Panc1 (cell line): ENCODE data around the gene JAML. TPM values are rescaled to one million over a fixed set of nuclear protein-coding genes. Genes with fewer than 3 reads are reported as not detected.

ENCODE experiments used
- ATAC-seq: fragments of 200-7000 bp; cut with Tn5 transposase; 2 replicates; pipeline ENCODE4 v1.9.1; 2020; ENCODE audit warnings: mild to moderate bottlenecking, moderate library complexity
- BruUV-seq: library from RNA; stranded (reverse); fragments of 400-500 nt; replicated peaks from 2 replicates; lab custom pipeline; 2021; lab: Mats Ljungman, UMichigan
- CTCF ChIA-PET: fragments of 300-600 bp; sonication (Branson Sonifier 250); formaldehyde crosslinking; loops from one replicate; lab custom pipeline; 2022; ENCODE audit warnings: antibody characterized with exemption; lab: Charles Lee
- POLR2A ChIA-PET: fragments of 300-600 bp; sonication (Branson Sonifier 250); formaldehyde crosslinking; loops from one replicate; lab custom pipeline; 2022; ENCODE audit warnings: antibody characterized with exemption; lab: Charles Lee
- DNase-seq: peaks from one replicate; pipeline ENCODE4 v3.0.0-alpha.2; 2010; ENCODE audit warnings: low read depth, low spot score
- H3K27ac ChIP-seq: 2 replicates; pipeline ENCODE4 v1.5.1; 2011; ENCODE audit warnings: mild to moderate bottlenecking, low read length, inconsistent platforms
- H3K27me3 ChIP-seq: fragments of 200-500 bp; sonication (Bioruptor generic); 2 replicates; pipeline ENCODE4 v1.6.0; 2014; ENCODE audit warnings: low read length, inconsistent platforms; ENCODE audit not compliant: control insufficient read depth, insufficient read depth
- H3K36me3 ChIP-seq: fragments of 200-500 bp; sonication (Bioruptor generic); 2 replicates; pipeline ENCODE4 v1.5.1; 2014; ENCODE audit warnings: inconsistent platforms, mild to moderate bottlenecking, low read length, moderate library complexity; ENCODE audit not compliant: control insufficient read depth, insufficient read depth
- H3K4me1 ChIP-seq: 2 replicates; pipeline ENCODE4 v1.5.1; 2011; ENCODE audit warnings: inconsistent platforms, mild to moderate bottlenecking, low read length, moderate library complexity; ENCODE audit not compliant: control insufficient read depth, insufficient read depth
- H3K4me3 ChIP-seq, 2 experiments: 2 replicates each; pipeline ENCODE4 v1.5.1; 2011 to 2012; ENCODE audit warnings: low read depth in 2 of 2, low read length in 2 of 2, mild to moderate bottlenecking in 2 of 2, inconsistent platforms in 1 of 2, moderate library complexity in 1 of 2
- H3K9me3 ChIP-seq: fragments of 200-500 bp; sonication (Bioruptor generic); 2 replicates; pipeline ENCODE4 v1.5.1; 2014; ENCODE audit warnings: low read depth, mild to moderate bottlenecking, inconsistent platforms, low read length, moderate library complexity; ENCODE audit not compliant: control insufficient read depth, insufficient read depth
- CTCF ChIP-seq: fragments of 450-650 bp; IDR thresholded peaks from 2 replicates; pipeline ENCODE4 v1.5.1; 2017; ENCODE audit warnings: mild to moderate bottlenecking
- POLR2AphosphoS5 ChIP-seq: IDR thresholded peaks from 2 replicates; pipeline ENCODE4 v1.6.1; 2012; ENCODE audit warnings: mild to moderate bottlenecking, low read depth, low read length, moderate library complexity
- REST ChIP-seq, 2 experiments: IDR thresholded peaks; 2 replicates each; pipeline ENCODE4 v1.6.1; 2011 to 2012; ENCODE audit warnings: low read depth in 2 of 2, control low read depth in 1 of 2, low read length in 1 of 2, mild to moderate bottlenecking in 1 of 2, moderate library complexity in 1 of 2; ENCODE audit not compliant: insufficient read depth in 1 of 2
- SIN3A ChIP-seq: IDR thresholded peaks from 2 replicates; pipeline ENCODE4 v1.6.1; 2012; ENCODE audit warnings: low read depth, mild to moderate bottlenecking, low read length, moderate library complexity, borderline replicate concordance; ENCODE audit not compliant: insufficient read depth
- TCF7L2 ChIP-seq: IDR thresholded peaks from 2 replicates; pipeline ENCODE4 v1.6.1; 2011; ENCODE audit warnings: mild to moderate bottlenecking, low read depth, low read length, inconsistent platforms
- in situ Hi-C: cut with HindIII; loops from 2 replicates; pipeline ENCODE4 v1.10.0; 2016; ENCODE audit warnings: low sequenced_read_pairs, low pct_unique_long_range_greater_than_20kb
- intact Hi-C: fragments of 100-400 bp; cut with micrococcal nuclease; formaldehyde crosslinking; loops from one replicate; pipeline ENCODE4 v1.10.0; 2022; ENCODE audit not compliant: unreplicated experiment
- total RNA-seq: library from RNA; stranded (reverse); gene quantifications from one replicate; pipeline ENCODE4 v1.2.1, GENCODE V29; 2021; ENCODE audit not compliant: unreplicated experiment

Gene JAML
- total RNA-seq, 1 experiment from 2014 or later: 0.39 TPM

DNA sequence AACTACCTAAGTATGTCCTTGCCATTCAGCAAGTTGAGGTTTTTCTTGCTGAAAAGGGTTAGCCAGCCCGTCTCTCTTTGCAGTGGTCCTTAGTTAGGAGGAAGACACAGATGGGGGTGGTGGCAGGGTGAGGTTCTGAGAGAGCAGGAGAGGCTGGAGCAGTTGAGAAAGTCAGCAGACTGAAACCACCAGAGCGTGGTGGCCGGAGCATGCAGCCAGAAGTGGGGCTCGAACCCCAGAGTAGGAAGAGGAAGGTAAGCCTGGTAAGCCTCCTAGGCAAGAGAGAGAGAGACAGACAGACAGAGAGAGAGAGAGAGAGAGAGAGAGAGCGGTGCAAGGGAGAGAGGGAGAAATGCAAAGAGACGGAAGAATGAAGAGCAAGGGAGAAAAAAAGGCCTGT is 63.0 kb downstream of the JAML start:
- Histone ChIP-seq H3K4me3 (no peak overlapping the region), H3K4me1 (no peaks in the 10 kb centered on the region), H3K27ac (no peak overlapping the region), H3K36me3 (no peaks in the 10 kb centered on the region), H3K27me3 (peaks cover 22% of the 10 kb centered on the region), H3K9me3 (no peaks in the 10 kb centered on the region)
- ChIA-PET CTCF (no interaction called here), POLR2A (no interaction called here)
- DNase-seq: no peak
- ATAC-seq: no peak
- in situ Hi-C loops (no loop called here), intact Hi-C loops (no loop called here)
- BruUV-seq: no TSS peak
- TF ChIP-seq REST (IDR thresholded peaks at IDR 0.05; ENCODE audit: insufficient read depth in 1 of 2, low read depth in 2 of 2, low read length in 1 of 2) (no peak), CTCF (no peak), POLR2AphosphoS5 (no peak), SIN3A (no peak), TCF7L2 (no peak)

GRCh38 chr11:118157186-118157895 is 67.5 kb downstream of the JAML start:
- POLR2A ChIA-PET: interaction anchor here (0.6 kb wide), 1 partner anchor 94 kb away, joined by 3 read pairs; no protein-coding TSS in a partner anchor
- ATAC-seq (no peak), DNase-seq (no peak)
- in situ Hi-C loops: no loop called here
- BruUV-seq: no TSS peak
- no peaks in the 10 kb centered on the region for H3K36me3 ChIP-seq
- TF ChIP-seq TCF7L2 (no peak), REST (IDR thresholded peaks at IDR 0.05; ENCODE audit: insufficient read depth in 1 of 2, low read depth in 2 of 2, low read length in 1 of 2) (no peak), POLR2AphosphoS5 (no peak), CTCF (no peak), SIN3A (no peak)
- intact Hi-C loops: no loop called here
- no peak overlapping the region for H3K4me3 ChIP-seq
- no peak overlapping the region for H3K27ac ChIP-seq
- peaks cover 43% of the 10 kb centered on the region for H3K27me3 ChIP-seq
- H3K4me1 ChIP-seq: peaks cover 4% of the 10 kb centered on the region
- H3K9me3 ChIP-seq: no peaks in the 10 kb centered on the region
- CTCF ChIA-PET: interaction anchor here (0.7 to 0.8 kb wide), 3 partner anchors 10 to 25 kb away, joined by 3 to 4 read pairs (median 3); no protein-coding TSS in a partner anchor
